NCI-H2171 (cell line): ENCODE measurements around the gene ACSF2.
"Not testable (repeated sequence)": the region's sequence is repeated elsewhere in the genome, so short reads cannot be mapped to it uniquely, and the experiment has no call there.

ENCODE experiments used
- DNase-seq: peaks from one replicate; lab custom pipeline; 2025; lab: John Stamatoyannopoulos, UW

Gene ACSF2

GRCh38 chr17:50407921-50408320, 18.1 kb upstream of the ACSF2 start:
- no peak for DNase-seq

DNA sequence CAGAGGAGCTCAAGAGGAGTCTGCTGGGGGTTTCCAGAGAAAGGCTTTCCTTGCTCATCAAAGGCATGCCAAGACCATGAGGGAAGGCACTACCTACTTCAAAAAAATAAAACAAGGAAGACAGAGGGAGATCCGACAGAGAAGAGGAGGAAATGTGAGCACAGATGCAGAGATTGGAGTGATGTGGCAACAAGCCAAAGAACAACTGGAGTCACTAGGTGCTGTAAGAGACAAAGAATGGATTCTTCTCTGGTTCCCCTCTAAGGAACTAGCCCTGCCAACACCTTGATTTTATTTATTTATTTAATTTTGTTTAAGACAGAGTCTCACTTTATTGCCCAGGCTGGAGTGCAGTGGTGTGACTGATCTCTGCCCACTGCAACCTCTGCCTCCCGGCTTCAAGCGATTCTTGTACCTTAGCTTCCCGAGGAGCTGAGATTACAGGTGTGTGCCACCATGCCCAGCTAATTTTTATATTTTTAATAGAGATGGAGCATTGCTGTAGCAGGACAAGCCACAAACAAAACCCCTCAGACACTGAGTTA, 13.8 kb upstream of the ACSF2 start:
- no peak for DNase-seq

- no peak for DNase-seq
Measured at GRCh38 chr17:50414808-50415207, 11.2 kb upstream of the ACSF2 start.

GRCh38 chr17:50419577-50419976, 6.4 kb upstream of the ACSF2 start:
- not testable (repeated sequence) for DNase-seq

- DNase-seq, result no peak
Measured at GRCh38 chr17:50420419-50421112, 5.5 kb upstream of the ACSF2 start.

DNA sequence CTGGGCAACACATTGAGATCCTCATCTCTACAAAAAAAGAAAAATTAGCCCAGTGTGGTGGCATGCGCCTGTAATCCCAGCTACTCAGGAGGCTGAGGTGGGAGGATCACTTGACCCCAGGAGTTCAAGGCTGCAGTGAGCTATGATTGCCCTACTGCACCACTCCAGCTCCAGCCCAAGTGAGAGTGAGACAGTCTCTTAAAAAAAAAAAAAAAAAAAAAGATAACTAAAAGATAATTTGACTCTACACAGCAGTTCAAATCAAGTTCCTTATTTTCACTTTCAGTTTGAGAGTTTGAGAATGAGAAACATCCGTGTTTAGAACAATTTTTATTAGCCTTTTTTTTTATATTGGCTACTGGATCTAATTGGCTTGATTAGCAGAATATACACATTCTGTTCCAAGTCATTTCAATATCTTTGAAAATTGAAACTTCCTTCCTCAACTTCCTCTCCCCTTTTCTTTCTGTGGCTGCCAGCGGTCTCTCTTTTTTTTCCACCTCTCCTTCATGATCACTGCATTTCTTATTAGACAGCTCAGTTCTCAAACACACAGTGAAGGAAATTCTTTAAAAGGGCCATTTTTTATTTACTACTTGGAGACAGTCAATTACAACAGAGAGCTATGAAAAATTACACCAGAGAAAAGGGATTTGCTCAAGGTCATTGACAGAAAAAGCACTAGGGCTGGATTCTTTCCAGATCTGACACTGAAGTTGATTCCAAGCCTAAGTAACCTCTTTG, 4.5 kb upstream of the ACSF2 start:
- DNase-seq, result no peak

DNA sequence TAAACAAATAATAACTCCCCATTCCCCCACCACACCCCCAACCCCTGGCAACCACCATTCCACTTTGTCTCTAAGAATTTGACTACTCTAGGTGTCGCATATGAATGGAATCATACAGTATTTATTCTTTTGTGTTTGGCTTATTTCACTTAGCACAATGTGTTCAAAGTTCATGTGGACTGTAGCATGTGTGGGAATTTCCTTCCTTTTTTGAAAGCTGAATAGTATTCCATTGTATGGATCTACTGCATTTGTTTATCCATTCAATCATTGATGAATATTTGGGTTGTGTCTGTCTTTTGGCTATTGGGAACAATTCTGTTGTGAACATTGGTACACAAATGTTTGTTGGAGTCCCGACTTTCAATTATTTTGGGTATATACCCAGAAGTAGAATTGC, 3.3 kb upstream of the ACSF2 start:
- no peak for DNase-seq

DNA sequence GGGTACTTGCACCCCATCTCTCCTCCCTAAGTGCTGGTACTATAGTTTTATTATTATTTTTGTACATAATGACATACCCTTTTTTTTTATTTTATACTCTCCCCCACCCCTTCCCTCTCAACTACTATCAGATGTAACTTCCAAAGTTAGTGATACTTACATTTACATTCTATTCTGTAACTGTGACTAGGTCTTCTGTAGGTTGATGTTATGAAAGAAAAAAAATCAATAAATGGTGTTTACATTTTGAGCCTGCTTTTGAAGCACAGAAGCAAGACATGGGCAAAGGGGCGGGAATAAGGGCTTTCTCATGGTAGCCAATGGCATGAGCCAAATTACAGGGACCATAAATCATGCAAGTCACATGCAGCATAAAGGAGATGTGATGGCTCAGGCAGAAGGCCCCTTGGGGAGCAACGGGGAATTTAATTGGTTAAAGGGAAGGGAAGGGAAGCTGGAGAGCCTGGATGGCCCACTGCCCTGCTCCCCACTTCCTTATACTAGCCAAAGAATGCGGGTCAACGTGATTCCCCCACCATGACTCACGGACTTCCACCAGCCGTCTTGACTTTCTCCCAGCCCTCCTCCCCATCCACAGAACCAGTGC, 2.4 kb upstream of the ACSF2 start:
- DNase-seq, result peak; percentile 27

- DNase-seq, result no peak
Measured at GRCh38 chr17:50424246-50424995, 1.6 kb upstream of the ACSF2 start.

GRCh38 chr17:50424996-50425681, 879 bp upstream of the ACSF2 start:
- no peak for DNase-seq

- no peak for DNase-seq
Measured at GRCh38 chr17:50426472-50426782, 409 bp downstream of the ACSF2 start.

DNA sequence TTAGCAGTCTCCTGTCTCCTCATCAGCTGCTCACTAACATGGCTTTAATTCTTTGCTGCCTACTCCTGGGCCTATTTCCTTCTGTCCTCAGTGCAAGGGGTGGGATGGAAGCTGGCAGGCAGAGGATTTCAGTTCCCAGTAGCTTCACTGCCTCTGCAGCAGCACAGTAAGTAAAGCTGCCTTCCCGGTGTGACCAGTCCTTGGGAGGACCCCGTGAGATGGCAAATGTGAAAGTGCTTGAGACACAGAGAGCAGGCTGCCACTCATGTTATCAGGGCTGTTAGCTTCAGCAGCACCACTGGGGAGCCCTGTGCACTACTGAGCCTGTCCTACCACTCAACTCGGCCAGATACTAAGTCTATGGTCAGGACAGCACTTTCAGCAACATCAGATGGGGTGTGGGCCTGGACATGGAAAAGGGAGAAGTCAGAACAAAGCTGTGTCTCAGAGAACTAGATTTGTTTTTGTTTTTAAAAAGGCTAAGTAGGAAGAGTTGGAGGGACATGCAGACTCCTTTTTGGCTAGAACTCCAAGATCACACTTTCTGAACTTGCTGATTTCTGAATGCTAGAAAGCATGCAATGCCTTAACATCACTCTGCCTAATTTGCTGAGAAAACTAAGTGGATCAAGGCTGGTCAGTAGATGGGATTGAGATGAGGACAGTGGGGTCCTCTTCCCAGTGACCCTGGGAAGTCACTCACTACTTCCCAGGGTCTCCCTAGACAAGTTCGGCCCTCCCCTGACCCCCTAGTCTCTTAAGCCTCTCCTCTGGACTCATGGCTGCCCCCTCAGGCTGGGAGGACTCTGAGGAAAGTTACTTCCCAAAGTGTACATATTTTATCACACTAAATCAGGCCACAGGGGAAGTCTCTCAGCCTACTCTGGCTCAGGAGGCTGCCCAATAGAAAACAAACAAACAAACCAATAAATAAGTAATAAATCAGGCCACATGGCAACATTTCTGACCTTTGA, 1.1 kb downstream of the ACSF2 start:
- no peak for DNase-seq

- not testable (repeated sequence) for DNase-seq
Measured at GRCh38 chr17:50428126-50428525, 2.1 kb downstream of the ACSF2 start.

DNA sequence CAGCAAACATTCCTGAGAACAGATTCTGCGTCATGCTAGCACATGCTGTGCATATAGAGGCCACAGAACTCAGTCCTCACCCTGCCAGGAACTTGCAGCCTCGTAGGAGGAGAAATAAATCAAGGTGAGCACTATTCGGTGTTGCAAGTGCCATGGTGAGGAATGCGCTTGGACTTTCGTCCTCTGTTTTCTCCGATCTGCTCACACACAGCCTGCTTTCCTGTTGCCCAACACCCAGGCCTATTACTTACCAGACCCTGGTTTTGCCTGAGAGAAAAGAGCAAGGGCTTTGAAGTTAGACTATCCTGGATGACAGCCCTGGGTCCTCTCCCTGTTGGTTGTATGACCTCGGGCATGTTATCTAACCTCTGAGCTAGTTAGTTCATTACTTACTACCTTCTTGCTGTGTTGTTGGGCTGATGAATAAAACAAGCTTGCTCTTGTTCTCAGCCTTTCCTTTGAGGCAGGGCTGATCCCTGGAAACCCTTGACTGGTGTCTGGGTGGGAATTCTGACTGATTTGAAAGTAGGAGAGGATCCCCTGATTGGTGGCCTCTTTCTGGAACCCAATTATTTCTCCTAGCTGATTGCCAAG, 2.9 kb downstream of the ACSF2 start:
- DNase-seq, result no peak

- no peak for DNase-seq
Measured at GRCh38 chr17:50429793-50430192, 3.8 kb downstream of the ACSF2 start.

GRCh38 chr17:50430821-50431618, 5.0 kb downstream of the ACSF2 start:
- DNase-seq, result no peak

GRCh38 chr17:50432125-50432762, 6.2 kb downstream of the ACSF2 start:
- DNase-seq, result no peak

GRCh38 chr17:50437409-50437808, 11.4 kb downstream of the ACSF2 start:
- DNase-seq, result no peak

- no peak for DNase-seq
Measured at GRCh38 chr17:50439008-50439407, 13.0 kb downstream of the ACSF2 start.
